H1 (cell line): Measurements from ENCODE around the gene RPTOR. TPM values are rescaled to one million over a fixed set of nuclear protein-coding genes. Genes with fewer than 3 reads are reported as not detected.

Experiments
- ASH2L ChIP-seq: fragments of 200-600, 300-600 bp; sonication (generic); IDR thresholded peaks from one replicate; pipeline ENCODE4 v1.7.1; 2017; ENCODE audit warnings: low read length
- EGR1 ChIP-seq: IDR thresholded peaks from 2 replicates; pipeline ENCODE4 v1.6.1; 2011; ENCODE audit warnings: low read depth, low read length, borderline replicate concordance
- EZH2 ChIP-seq: fragments of 200-600 bp; sonication (generic); IDR thresholded peaks from 2 replicates; pipeline ENCODE4 v1.7.1; 2012; ENCODE audit warnings: low read depth, mild to moderate bottlenecking, moderate library complexity, low read length, inconsistent platforms; ENCODE audit not compliant: severe bottlenecking
- HDAC2 ChIP-seq, 2 experiments: fragments of 300-600 bp in 1 of 2; sonication (generic) in 1 of 2; IDR thresholded peaks; 2 replicates each; pipeline ENCODE4 v1.6.1; 2011 to 2012; ENCODE audit warnings: low read depth in 2 of 2, low read length in 2 of 2, mild to moderate bottlenecking in 2 of 2, moderate library complexity in 2 of 2, borderline replicate concordance in 1 of 2, inconsistent platforms in 1 of 2
- POU5F1 ChIP-seq: IDR thresholded peaks from 2 replicates; pipeline ENCODE4 v1.6.1; 2011; ENCODE audit warnings: low read depth, mild to moderate bottlenecking, low read length, moderate library complexity
- SIRT6 ChIP-seq: IDR thresholded peaks from one replicate; pipeline ENCODE4 v1.7.1; 2012; ENCODE audit warnings: low read length, inconsistent platforms
- SP2 ChIP-seq: IDR thresholded peaks from 2 replicates; pipeline ENCODE4 v1.6.1; 2012; ENCODE audit warnings: mild to moderate bottlenecking, low read length, inconsistent platforms
- TAF1 ChIP-seq: IDR thresholded peaks from 2 replicates; pipeline ENCODE4 v1.6.1; 2011; ENCODE audit warnings: mild to moderate bottlenecking, low read depth, low read length
- ZNF274 ChIP-seq: IDR thresholded peaks from 2 replicates; pipeline ENCODE4 v1.7.0; 2012; ENCODE audit warnings: low read length, borderline replicate concordance; ENCODE audit errors: extremely low read depth
- polyA plus RNA-seq, 7 experiments: library from polyadenylated mRNA; depleted of rRNA in 3 of 7; stranded (reverse) in 5 of 7; unstranded in 2 of 7; fragments of >200 nt in 5 of 7; fragments of 200-250 nt in 2 of 7; gene quantifications; 1 replicate in 5 of 7; 2 replicates in 1 of 7; 4 replicates in 1 of 7; pipeline versions ENCODE4 v1.2.1 to v1.2.3, GENCODE V29; 2011 to 2013; ENCODE audit warnings: missing spikeins in 2 of 7, mixed read lengths in 2 of 7
- total RNA-seq: library from RNA; stranded (reverse); fragmentation: NEBNext Ultra II Directional; extraction: Animal tissue kit (Norgen Biotek cat#: 25700); gene quantifications from 2 replicates; pipeline ENCODE4 v1.2.1, GENCODE V29; 2021
- TF ChIP-seq, protein P1 (sequence below): fragments of 300-600 bp; sonication (generic); IDR thresholded peaks from 2 replicates; pipeline ENCODE4 v1.7.1; 2012; ENCODE audit warnings: low read length, moderate library complexity, mild to moderate bottlenecking, inconsistent platforms; ENCODE audit not compliant: insufficient replicate concordance

RPTOR gene
- total and polyA plus RNA-seq, 2 of the 8 experiments (the other 6 are each of a cell fraction or from before 2014, with no cell fraction given), result 6.9 to 28.7 TPM

DNA sequence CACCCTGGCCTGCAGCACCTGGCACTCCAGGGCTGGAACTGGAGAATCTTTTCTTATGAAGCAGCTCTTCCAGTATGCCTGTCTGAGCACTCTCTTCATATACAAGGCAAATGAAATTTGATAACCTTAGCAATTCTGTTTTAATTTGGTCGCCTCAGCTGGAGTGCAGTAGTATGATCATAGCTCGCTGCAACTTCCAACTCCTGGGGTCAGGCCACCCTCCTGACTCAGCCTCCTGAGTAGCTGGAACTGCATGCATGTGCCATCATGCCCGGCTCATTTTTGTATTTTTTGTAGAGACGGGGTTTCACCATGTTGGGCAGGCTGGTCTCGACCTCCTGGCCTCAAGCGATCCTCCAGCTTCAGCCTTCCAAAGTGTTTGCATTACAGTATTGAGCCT is 306.2 kb downstream of the RPTOR start (continued):
- TF ChIP-seq, protein P1, sequence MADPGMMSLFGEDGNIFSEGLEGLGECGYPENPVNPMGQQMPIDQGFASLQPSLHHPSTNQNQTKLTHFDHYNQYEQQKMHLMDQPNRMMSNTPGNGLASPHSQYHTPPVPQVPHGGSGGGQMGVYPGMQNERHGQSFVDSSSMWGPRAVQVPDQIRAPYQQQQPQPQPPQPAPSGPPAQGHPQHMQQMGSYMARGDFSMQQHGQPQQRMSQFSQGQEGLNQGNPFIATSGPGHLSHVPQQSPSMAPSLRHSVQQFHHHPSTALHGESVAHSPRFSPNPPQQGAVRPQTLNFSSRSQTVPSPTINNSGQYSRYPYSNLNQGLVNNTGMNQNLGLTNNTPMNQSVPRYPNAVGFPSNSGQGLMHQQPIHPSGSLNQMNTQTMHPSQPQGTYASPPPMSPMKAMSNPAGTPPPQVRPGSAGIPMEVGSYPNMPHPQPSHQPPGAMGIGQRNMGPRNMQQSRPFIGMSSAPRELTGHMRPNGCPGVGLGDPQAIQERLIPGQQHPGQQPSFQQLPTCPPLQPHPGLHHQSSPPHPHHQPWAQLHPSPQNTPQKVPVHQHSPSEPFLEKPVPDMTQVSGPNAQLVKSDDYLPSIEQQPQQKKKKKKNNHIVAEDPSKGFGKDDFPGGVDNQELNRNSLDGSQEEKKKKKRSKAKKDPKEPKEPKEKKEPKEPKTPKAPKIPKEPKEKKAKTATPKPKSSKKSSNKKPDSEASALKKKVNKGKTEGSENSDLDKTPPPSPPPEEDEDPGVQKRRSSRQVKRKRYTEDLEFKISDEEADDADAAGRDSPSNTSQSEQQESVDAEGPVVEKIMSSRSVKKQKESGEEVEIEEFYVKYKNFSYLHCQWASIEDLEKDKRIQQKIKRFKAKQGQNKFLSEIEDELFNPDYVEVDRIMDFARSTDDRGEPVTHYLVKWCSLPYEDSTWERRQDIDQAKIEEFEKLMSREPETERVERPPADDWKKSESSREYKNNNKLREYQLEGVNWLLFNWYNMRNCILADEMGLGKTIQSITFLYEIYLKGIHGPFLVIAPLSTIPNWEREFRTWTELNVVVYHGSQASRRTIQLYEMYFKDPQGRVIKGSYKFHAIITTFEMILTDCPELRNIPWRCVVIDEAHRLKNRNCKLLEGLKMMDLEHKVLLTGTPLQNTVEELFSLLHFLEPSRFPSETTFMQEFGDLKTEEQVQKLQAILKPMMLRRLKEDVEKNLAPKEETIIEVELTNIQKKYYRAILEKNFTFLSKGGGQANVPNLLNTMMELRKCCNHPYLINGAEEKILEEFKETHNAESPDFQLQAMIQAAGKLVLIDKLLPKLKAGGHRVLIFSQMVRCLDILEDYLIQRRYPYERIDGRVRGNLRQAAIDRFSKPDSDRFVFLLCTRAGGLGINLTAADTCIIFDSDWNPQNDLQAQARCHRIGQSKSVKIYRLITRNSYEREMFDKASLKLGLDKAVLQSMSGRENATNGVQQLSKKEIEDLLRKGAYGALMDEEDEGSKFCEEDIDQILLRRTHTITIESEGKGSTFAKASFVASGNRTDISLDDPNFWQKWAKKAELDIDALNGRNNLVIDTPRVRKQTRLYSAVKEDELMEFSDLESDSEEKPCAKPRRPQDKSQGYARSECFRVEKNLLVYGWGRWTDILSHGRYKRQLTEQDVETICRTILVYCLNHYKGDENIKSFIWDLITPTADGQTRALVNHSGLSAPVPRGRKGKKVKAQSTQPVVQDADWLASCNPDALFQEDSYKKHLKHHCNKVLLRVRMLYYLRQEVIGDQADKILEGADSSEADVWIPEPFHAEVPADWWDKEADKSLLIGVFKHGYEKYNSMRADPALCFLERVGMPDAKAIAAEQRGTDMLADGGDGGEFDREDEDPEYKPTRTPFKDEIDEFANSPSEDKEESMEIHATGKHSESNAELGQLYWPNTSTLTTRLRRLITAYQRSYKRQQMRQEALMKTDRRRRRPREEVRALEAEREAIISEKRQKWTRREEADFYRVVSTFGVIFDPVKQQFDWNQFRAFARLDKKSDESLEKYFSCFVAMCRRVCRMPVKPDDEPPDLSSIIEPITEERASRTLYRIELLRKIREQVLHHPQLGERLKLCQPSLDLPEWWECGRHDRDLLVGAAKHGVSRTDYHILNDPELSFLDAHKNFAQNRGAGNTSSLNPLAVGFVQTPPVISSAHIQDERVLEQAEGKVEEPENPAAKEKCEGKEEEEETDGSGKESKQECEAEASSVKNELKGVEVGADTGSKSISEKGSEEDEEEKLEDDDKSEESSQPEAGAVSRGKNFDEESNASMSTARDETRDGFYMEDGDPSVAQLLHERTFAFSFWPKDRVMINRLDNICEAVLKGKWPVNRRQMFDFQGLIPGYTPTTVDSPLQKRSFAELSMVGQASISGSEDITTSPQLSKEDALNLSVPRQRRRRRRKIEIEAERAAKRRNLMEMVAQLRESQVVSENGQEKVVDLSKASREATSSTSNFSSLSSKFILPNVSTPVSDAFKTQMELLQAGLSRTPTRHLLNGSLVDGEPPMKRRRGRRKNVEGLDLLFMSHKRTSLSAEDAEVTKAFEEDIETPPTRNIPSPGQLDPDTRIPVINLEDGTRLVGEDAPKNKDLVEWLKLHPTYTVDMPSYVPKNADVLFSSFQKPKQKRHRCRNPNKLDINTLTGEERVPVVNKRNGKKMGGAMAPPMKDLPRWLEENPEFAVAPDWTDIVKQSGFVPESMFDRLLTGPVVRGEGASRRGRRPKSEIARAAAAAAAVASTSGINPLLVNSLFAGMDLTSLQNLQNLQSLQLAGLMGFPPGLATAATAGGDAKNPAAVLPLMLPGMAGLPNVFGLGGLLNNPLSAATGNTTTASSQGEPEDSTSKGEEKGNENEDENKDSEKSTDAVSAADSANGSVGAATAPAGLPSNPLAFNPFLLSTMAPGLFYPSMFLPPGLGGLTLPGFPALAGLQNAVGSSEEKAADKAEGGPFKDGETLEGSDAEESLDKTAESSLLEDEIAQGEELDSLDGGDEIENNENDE, result no peak
- TF ChIP-seq HDAC2 (IDR thresholded peaks at IDR 0.05; ENCODE audit: borderline replicate concordance in 1 of 2, low read depth in 2 of 2, low read length in 2 of 2) (no peak), EGR1 (no peak), ZNF274 (no peak), EZH2 (no peak), SIRT6 (no peak), TAF1 (no peak), POU5F1 (no peak), SP2 (no peak), ASH2L (no peak)
